HUDEP-2 (cell line): Measurements from ENCODE around the gene PRKAG3.
"Not testable (repeated sequence)": the region's sequence is repeated elsewhere in the genome, so short reads cannot be mapped to it uniquely, and the experiment has no call there.

Source experiments
- DNase-seq, 76 experiments: peaks; one replicate each; lab custom pipeline; 2025; ENCODE audit not compliant: unreplicated experiment in 76 of 76; lab: John Stamatoyannopoulos, UW

The PRKAG3 gene

GRCh38 chr2:218846963-218847362 is 15.4 kb upstream of the PRKAG3 start:
- DNase-seq: not testable (repeated sequence)

GRCh38 chr2:218844334-218844733 is 12.7 kb upstream of the PRKAG3 start:
- DNase-seq: not testable (repeated sequence)

- no peak for DNase-seq
Measured at GRCh38 chr2:218839888-218840287, 8.3 kb upstream of the PRKAG3 start.

GRCh38 chr2:218839430-218839829 is 7.8 kb upstream of the PRKAG3 start:
- DNase-seq: no peak

GRCh38 chr2:218837495-218837894 is 5.9 kb upstream of the PRKAG3 start:
- DNase-seq: no peak

- no peak for DNase-seq
Measured at GRCh38 chr2:218834685-218835084, 3.1 kb upstream of the PRKAG3 start.

GRCh38 chr2:218833023-218833609 is 1.5 kb upstream of the PRKAG3 start:
- DNase-seq: no peak

GRCh38 chr2:218832520-218832919 is 917 bp upstream of the PRKAG3 start:
- no peak for DNase-seq

GRCh38 chr2:218832081-218832480 is 478 bp upstream of the PRKAG3 start:
- no peak for DNase-seq

GRCh38 chr2:218830526-218831306 is 887 bp downstream of the PRKAG3 start:
- DNase-seq: no peak

- DNase-seq: no peak
Measured at GRCh38 chr2:218829868-218830451, 1.6 kb downstream of the PRKAG3 start.

GRCh38 chr2:218828477-218828778 is 3.2 kb downstream of the PRKAG3 start:
- DNase-seq: no peak

GRCh38 chr2:218827701-218828476 is 3.7 kb downstream of the PRKAG3 start:
- no peak for DNase-seq

- DNase-seq: no peak
Measured at GRCh38 chr2:218826791-218827190, 4.8 kb downstream of the PRKAG3 start.

GRCh38 chr2:218824004-218824403 is 7.6 kb downstream of the PRKAG3 start:
- DNase-seq: no peak

- DNase-seq: no peak
Measured at GRCh38 chr2:218823196-218823855, 8.3 kb downstream of the PRKAG3 start.

GRCh38 chr2:218822622-218823021 is 9.0 kb downstream of the PRKAG3 start:
- DNase-seq: no peak

- no peak for DNase-seq
Measured at GRCh38 chr2:218821605-218822211, 9.9 kb downstream of the PRKAG3 start.

GRCh38 chr2:218820746-218821369 is 10.7 kb downstream of the PRKAG3 start:
- no peak for DNase-seq

GRCh38 chr2:218819093-218819492 is 12.5 kb downstream of the PRKAG3 start:
- DNase-seq: no peak
